CD14-positive monocyte (primary cell): ENCODE results near the gene KCNV2. TPM values are rescaled to one million over a fixed set of nuclear protein-coding genes. Genes with fewer than 3 reads are reported as not detected.

Experiments
- DNase-seq, 3 donors: peaks; one replicate each; pipeline ENCODE4 v3.0.0-alpha.2; 2011 to 2022
- H2AFZ ChIP-seq: 2 replicates; pipeline ENCODE4 v1.6.0; 2012; ENCODE audit warnings: mild to moderate bottlenecking, low read depth, low read length, inconsistent platforms; ENCODE audit not compliant: insufficient read depth, poor library complexity, severe bottlenecking
- H3K27ac ChIP-seq, 2 donors: 1 replicate in 1 of 2; 2 replicates in 1 of 2; pipeline ENCODE4 v1.5.1; 2012 to 2013; ENCODE audit warnings: low read length in 2 of 2, control low read depth in 1 of 2, inconsistent platforms in 1 of 2, low read depth in 1 of 2, mild to moderate bottlenecking in 1 of 2
- H3K27me3 ChIP-seq, 2 donors: one replicate each; pipeline versions ENCODE4 v1.6.0 to v1.6.1; 2011 to 2013; ENCODE audit warnings: low read length in 2 of 2; ENCODE audit not compliant: control insufficient read depth in 2 of 2, insufficient read depth in 2 of 2
- H3K36me3 ChIP-seq, 2 donors: replicated peaks in 1 of 2; 1 replicate in 1 of 2; 2 replicates in 1 of 2; pipeline versions ENCODE4 v1.5.1 to v1.6.1; 2012 to 2013; ENCODE audit warnings: low read length in 2 of 2, control low read depth in 1 of 2, inconsistent platforms in 1 of 2, mild to moderate bottlenecking in 1 of 2; ENCODE audit not compliant: insufficient read depth in 2 of 2, control insufficient read depth in 1 of 2
- H3K4me1 ChIP-seq, 2 donors: 1 replicate in 1 of 2; 2 replicates in 1 of 2; pipeline versions ENCODE4 v1.5.1 to v1.6.1; 2012 to 2013; ENCODE audit warnings: low read length in 2 of 2, control low read depth in 1 of 2, inconsistent platforms in 1 of 2, mild to moderate bottlenecking in 1 of 2, moderate library complexity in 1 of 2; ENCODE audit not compliant: insufficient read depth in 2 of 2, control insufficient read depth in 1 of 2
- H3K4me2 ChIP-seq: replicated peaks from 2 replicates; pipeline ENCODE3; 2012; ENCODE audit warnings: low read length, moderate library complexity, mild to moderate bottlenecking; ENCODE audit not compliant: poor library complexity, severe bottlenecking; ENCODE audit errors: extremely low read depth
- H3K4me3 ChIP-seq, 3 experiments: fragments of 200-600 bp in 1 of 3; sonication (generic) in 1 of 3; replicated peaks in 1 of 3; 1 replicate in 2 of 3; 2 replicates in 1 of 3; pipeline ENCODE4 v1.5.1; 2011 to 2013; ENCODE audit warnings: low read length in 3 of 3, mild to moderate bottlenecking in 3 of 3, control low read depth in 2 of 3, low read depth in 2 of 3, inconsistent platforms in 1 of 3, moderate library complexity in 1 of 3
- H3K79me2 ChIP-seq: 2 replicates; pipeline ENCODE4 v1.6.0; 2012; ENCODE audit warnings: mild to moderate bottlenecking, control low read depth, inconsistent platforms, low read length, moderate library complexity; ENCODE audit not compliant: insufficient read depth
- H3K9ac ChIP-seq: 2 replicates; pipeline ENCODE4 v1.6.0; 2017; ENCODE audit warnings: low read length, mild to moderate bottlenecking; ENCODE audit not compliant: insufficient read depth, poor library complexity, severe bottlenecking
- H3K9me3 ChIP-seq, 2 donors: replicated peaks in 1 of 2; 1 replicate in 1 of 2; 2 replicates in 1 of 2; pipeline versions ENCODE4 v1.5.1 to v1.6.1; 2012 to 2013; ENCODE audit warnings: low read length in 2 of 2, control low read depth in 1 of 2; ENCODE audit not compliant: control insufficient read depth in 1 of 2, insufficient read depth in 1 of 2
- H4K20me1 ChIP-seq: 2 replicates; pipeline ENCODE4 v1.6.0; 2012; ENCODE audit warnings: mild to moderate bottlenecking, low read length, control low read depth, moderate library complexity; ENCODE audit not compliant: insufficient read depth
- H3K27ac Mint-ChIP-seq, 7 donors: one replicate each; pipeline ENCODE4 v1.8.0; 2020; ENCODE audit warnings: mild to moderate bottlenecking in 7 of 7, mixed read lengths in 7 of 7, moderate library complexity in 6 of 7, inconsistent platforms in 2 of 7
- H3K27me3 Mint-ChIP-seq, 3 donors: one replicate each; pipeline ENCODE4 v1.8.0; 2021 to 2022; ENCODE audit warnings: low read depth in 3 of 3, mild to moderate bottlenecking in 3 of 3, mixed read lengths in 3 of 3, moderate library complexity in 3 of 3, inconsistent platforms in 1 of 3
- H3K36me3 Mint-ChIP-seq, 2 donors: one replicate each; pipeline ENCODE4 v1.8.0; 2020; ENCODE audit warnings: mixed read lengths in 2 of 2, inconsistent platforms in 1 of 2, mild to moderate bottlenecking in 1 of 2
- H3K4me1 Mint-ChIP-seq: one replicate; pipeline ENCODE4 v1.8.0; 2020; ENCODE audit warnings: mild to moderate bottlenecking, mixed read lengths
- H3K4me3 Mint-ChIP-seq, 2 donors: one replicate each; pipeline ENCODE4 v1.8.0; 2020; ENCODE audit warnings: mild to moderate bottlenecking in 2 of 2, mixed read lengths in 2 of 2, moderate library complexity in 1 of 2
- H3K9me3 Mint-ChIP-seq, 7 donors: one replicate each; pipeline ENCODE4 v1.8.0; 2020 to 2022; ENCODE audit warnings: mixed read lengths in 7 of 7, mild to moderate bottlenecking in 6 of 7, moderate library complexity in 6 of 7, inconsistent platforms in 2 of 7
- CTCF ChIP-seq: fragments of 200-600 bp; IDR thresholded peaks from one replicate; pipeline ENCODE4 v1.8.0; 2022; ENCODE audit warnings: antibody characterized with exemption, mild to moderate bottlenecking
- WGBS: methylation state at CpG from one replicate; pipeline ENCODE4 v1.1.5; 2013; ENCODE audit warnings: missing lambda C conversion rate; ENCODE audit not compliant: insufficient coverage; 5-methylcytosine and 5-hydroxymethylcytosine counted together
- intact Hi-C, 2 donors: fragments of 100-400 bp; cut with micrococcal nuclease; formaldehyde crosslinking; loops; one replicate each; pipeline versions ENCODE4 v1.15.0 to v1.15.1; 2023
- polyA plus RNA-seq, 3 donors: library from polyadenylated mRNA; depleted of rRNA in 1 of 3; unstranded in 2 of 3; stranded (reverse) in 1 of 3; fragments of 300-500 nt in 2 of 3; fragments of >200 nt in 1 of 3; fragmentation: Illumina TruSeq in 2 of 3; gene quantifications; 1 replicate in 2 of 3; 2 replicates in 1 of 3; pipeline ENCODE4 v1.2.3, GENCODE V29; 2012 to 2021

The KCNV2 gene
- polyA plus RNA-seq, 3 donors: not detected

GRCh38 chr9:2693056-2693455, 24.3 kb upstream of the KCNV2 start:
- Histone ChIP-seq H3K36me3 (no peaks in the 10 kb centered on the region), H3K79me2 (no peaks in the 10 kb centered on the region), H3K27me3 (no peaks in the 10 kb centered on the region), H4K20me1 (no peaks in the 10 kb centered on the region), H2AFZ (no peak overlapping the region), H3K9me3 (no peaks in the 10 kb centered on the region), H3K4me2 (no peak overlapping the region), H3K4me3 (no peak overlapping the region), H3K27ac (no peak overlapping the region), H3K4me1 (no peaks in the 10 kb centered on the region), H3K9ac (no peak overlapping the region)
- no CpG with 5 or more reads among the region's 3 CpGs for WGBS
- no peaks in the 10 kb centered on the region for H3K36me3 Mint-ChIP-seq
- no peak for TF ChIP-seq CTCF
- intact Hi-C loops: no loop called here
- no peaks in the 10 kb centered on the region for H3K4me1 Mint-ChIP-seq
- no peaks in the 10 kb centered on the region for H3K27me3 Mint-ChIP-seq
- H3K4me3 Mint-ChIP-seq: no peak overlapping the region
- no peak for DNase-seq
- peaks cover 0 to 4% (median 0%) of the 10 kb centered on the region in 7 donors for H3K9me3 Mint-ChIP-seq
- H3K27ac Mint-ChIP-seq: peak overlapping the region in 1 of 7 donors; percentile 37

DNA sequence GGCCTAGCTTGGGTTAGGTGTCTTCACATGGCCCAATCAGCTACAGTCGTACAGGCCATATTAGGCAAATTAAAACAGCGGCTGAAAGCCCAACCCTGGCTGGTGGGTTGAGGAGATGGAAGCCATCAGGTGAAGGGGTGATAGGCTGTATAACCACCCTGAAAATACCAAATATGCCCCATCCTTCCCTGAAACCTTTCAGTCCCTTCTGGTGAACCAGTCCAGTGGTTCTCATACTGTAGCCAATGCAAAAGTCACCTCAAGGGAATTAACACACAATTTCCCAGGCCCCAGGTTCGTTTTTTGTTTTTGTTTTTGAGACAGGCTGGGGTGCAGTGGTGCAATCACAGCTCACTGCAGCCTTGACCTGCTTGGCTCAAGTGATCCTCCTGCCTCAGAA, 19.8 kb upstream of the KCNV2 start:
- Histone ChIP-seq H2AFZ (no peak overlapping the region), H3K79me2 (no peaks in the 10 kb centered on the region), H3K36me3 (no peaks in the 10 kb centered on the region), H3K27me3 (no peaks in the 10 kb centered on the region), H3K4me2 (no peak overlapping the region), H3K9me3 (no peaks in the 10 kb centered on the region), H3K4me3 (no peak overlapping the region), H3K9ac (no peak overlapping the region), H4K20me1 (no peaks in the 10 kb centered on the region), H3K27ac (no peak overlapping the region), H3K4me1 (no peaks in the 10 kb centered on the region)
- Mint-ChIP-seq H3K4me1 (no peaks in the 10 kb centered on the region), H3K27ac (no peak overlapping the region), H3K4me3 (no peak overlapping the region), H3K9me3 (peaks cover 0 to 4% (median 0%) of the 10 kb centered on the region in 7 donors), H3K27me3 (peaks cover 0 to 1% (median 0%) of the 10 kb centered on the region in 3 donors), H3K36me3 (no peaks in the 10 kb centered on the region)
- intact Hi-C loops: no loop called here
- TF ChIP-seq CTCF: no peak
- DNase-seq: no peak
- WGBS: no CpG with 5 or more reads among the region's 3 CpGs
